Mucosa of rectum (tissue), 2 donors: ENCODE results near the gene CDKAL1.

ENCODE experiments used
- H3K27ac ChIP-seq, 2 donors: one replicate each; pipeline ENCODE4 v1.7.0; 2013; ENCODE audit warnings: inconsistent platforms in 2 of 2, low read depth in 2 of 2, low read length in 2 of 2
- H3K27me3 ChIP-seq, 2 donors: one replicate each; pipeline ENCODE4 v1.7.0; 2013; ENCODE audit warnings: low read length in 2 of 2; ENCODE audit not compliant: control insufficient read depth in 2 of 2, insufficient read depth in 2 of 2
- H3K36me3 ChIP-seq, 2 donors: one replicate each; pipeline ENCODE4 v1.7.0; 2013; ENCODE audit warnings: low read length in 2 of 2; ENCODE audit not compliant: control insufficient read depth in 2 of 2, insufficient read depth in 2 of 2
- H3K4me1 ChIP-seq, 2 donors: one replicate each; pipeline ENCODE4 v1.7.0; 2013; ENCODE audit warnings: low read length in 2 of 2, mild to moderate bottlenecking in 1 of 2; ENCODE audit not compliant: control insufficient read depth in 2 of 2, insufficient read depth in 2 of 2
- H3K4me3 ChIP-seq, 2 donors: one replicate each; pipeline ENCODE4 v1.7.0; 2013; ENCODE audit warnings: low read length in 2 of 2
- H3K9ac ChIP-seq, 2 donors: one replicate each; pipeline ENCODE4 v1.7.0; 2013; ENCODE audit warnings: low read length in 2 of 2, low read depth in 1 of 2, mild to moderate bottlenecking in 1 of 2
- H3K9me3 ChIP-seq, 2 donors: one replicate each; pipeline ENCODE4 v1.7.0; 2013; ENCODE audit warnings: low read length in 2 of 2; ENCODE audit not compliant: control insufficient read depth in 2 of 2
- donor health status: healthy.
- donor health status: Normal muscosa, but diverticular disease.

CDKAL1 gene

GRCh38 chr6:21213492-21213891 is 679.2 kb downstream of the CDKAL1 start:
- H3K36me3 ChIP-seq = no peaks in the 10 kb centered on the region

GRCh38 chr6:21214738-21215448 is 680.6 kb downstream of the CDKAL1 start:
- no peaks in the 10 kb centered on the region for H3K36me3 ChIP-seq
- H3K9me3 ChIP-seq = no peaks in the 10 kb centered on the region
- H3K9ac ChIP-seq = no peak overlapping the region
- no peak overlapping the region for H3K27ac ChIP-seq
- H3K27me3 ChIP-seq = no peaks in the 10 kb centered on the region
- H3K4me1 ChIP-seq = no peaks in the 10 kb centered on the region
- H3K4me3 ChIP-seq = no peak overlapping the region

More at GRCh38 chr6:21213492-21213891, 679.2 kb downstream of the CDKAL1 start:
- Histone ChIP-seq H3K4me1 (no peaks in the 10 kb centered on the region), H3K27me3 (no peaks in the 10 kb centered on the region), H3K9ac (no peak overlapping the region), H3K4me3 (no peak overlapping the region), H3K27ac (no peak overlapping the region), H3K9me3 (no peaks in the 10 kb centered on the region)

- no peak overlapping the region for H3K27ac ChIP-seq
These were observed 685.0 kb downstream of the CDKAL1 start for GRCh38 chr6:21219241-21219640.

GRCh38 chr6:21219856-21220255 is 685.6 kb downstream of the CDKAL1 start:
- H3K9me3 ChIP-seq = no peaks in the 10 kb centered on the region
- H3K4me3 ChIP-seq = no peak overlapping the region
- no peak overlapping the region for H3K9ac ChIP-seq
- no peaks in the 10 kb centered on the region for H3K27me3 ChIP-seq
- no peaks in the 10 kb centered on the region for H3K4me1 ChIP-seq
- no peak overlapping the region for H3K27ac ChIP-seq
- H3K36me3 ChIP-seq = peaks cover 0 to 3% of the 10 kb centered on the region in 2 donors

More at GRCh38 chr6:21219241-21219640, 685.0 kb downstream of the CDKAL1 start:
- Histone ChIP-seq H3K4me3 (no peak overlapping the region), H3K9me3 (no peaks in the 10 kb centered on the region), H3K27me3 (no peaks in the 10 kb centered on the region), H3K4me1 (no peaks in the 10 kb centered on the region), H3K9ac (no peak overlapping the region), H3K36me3 (peaks cover 0 to 3% of the 10 kb centered on the region in 2 donors)

- Histone ChIP-seq H3K4me1 (no peaks in the 10 kb centered on the region), H3K27ac (no peak overlapping the region), H3K27me3 (no peaks in the 10 kb centered on the region), H3K9me3 (no peaks in the 10 kb centered on the region), H3K9ac (no peak overlapping the region), H3K4me3 (no peak overlapping the region), H3K36me3 (peaks cover 0 to 3% of the 10 kb centered on the region in 2 donors)
These were observed 686.2 kb downstream of the CDKAL1 start for GRCh38 chr6:21220271-21220987.

- H3K36me3 ChIP-seq = peaks cover 0 to 3% of the 10 kb centered on the region in 2 donors
- no peak overlapping the region for H3K9ac ChIP-seq
- H3K9me3 ChIP-seq = no peaks in the 10 kb centered on the region
- no peaks in the 10 kb centered on the region for H3K27me3 ChIP-seq
- no peaks in the 10 kb centered on the region for H3K4me1 ChIP-seq
- no peak overlapping the region for H3K4me3 ChIP-seq
- H3K27ac ChIP-seq = no peak overlapping the region
These were observed 688.4 kb downstream of the CDKAL1 start for GRCh38 chr6:21222656-21223055.

GRCh38 chr6:21225912-21226311 is 691.7 kb downstream of the CDKAL1 start:
- H3K9ac ChIP-seq = no peak overlapping the region
- H3K4me1 ChIP-seq = no peaks in the 10 kb centered on the region
- no peak overlapping the region for H3K4me3 ChIP-seq
- H3K36me3 ChIP-seq = peaks cover 0 to 3% of the 10 kb centered on the region in 2 donors
- H3K9me3 ChIP-seq = no peaks in the 10 kb centered on the region
- no peaks in the 10 kb centered on the region for H3K27me3 ChIP-seq
- H3K27ac ChIP-seq = no peak overlapping the region

GRCh38 chr6:21227486-21227885 is 693.2 kb downstream of the CDKAL1 start:
- Histone ChIP-seq H3K4me3 (no peak overlapping the region), H3K27ac (no peak overlapping the region), H3K4me1 (no peaks in the 10 kb centered on the region), H3K9ac (no peak overlapping the region), H3K27me3 (no peaks in the 10 kb centered on the region), H3K9me3 (no peaks in the 10 kb centered on the region), H3K36me3 (peaks cover 0 to 3% of the 10 kb centered on the region in 2 donors)

- Histone ChIP-seq H3K36me3 (peaks cover 0 to 5% of the 10 kb centered on the region in 2 donors), H3K9me3 (no peaks in the 10 kb centered on the region), H3K4me3 (no peak overlapping the region), H3K4me1 (no peaks in the 10 kb centered on the region), H3K9ac (no peak overlapping the region), H3K27ac (no peak overlapping the region), H3K27me3 (no peaks in the 10 kb centered on the region)
These were observed 694.2 kb downstream of the CDKAL1 start for GRCh38 chr6:21228411-21228810.

GRCh38 chr6:21228876-21229460 is 694.7 kb downstream of the CDKAL1 start:
- no peak overlapping the region for H3K27ac ChIP-seq
- H3K4me3 ChIP-seq = no peak overlapping the region
- H3K4me1 ChIP-seq = no peaks in the 10 kb centered on the region
- H3K36me3 ChIP-seq = peaks cover 0 to 6% of the 10 kb centered on the region in 2 donors
- no peak overlapping the region for H3K9ac ChIP-seq
- no peaks in the 10 kb centered on the region for H3K27me3 ChIP-seq
- H3K9me3 ChIP-seq = peaks cover 0 to 1% of the 10 kb centered on the region in 2 donors
